Left cardiac atrium (tissue), 2 donors: Measurements from ENCODE around the gene WBP1. TPM values are rescaled to one million over a fixed set of nuclear protein-coding genes. Genes with fewer than 3 reads are reported as not detected.

Source experiments
- total RNA-seq, 2 donors: library from RNA; stranded (reverse); fragmentation: NEBNext Ultra II Directional; extraction: Animal tissue kit (Norgen Biotek cat#: 25700); gene quantifications; one replicate each; pipeline ENCODE4 v1.2.1, GENCODE V29; 2021
- donor health status: DM: no; HTN: yes; CAD: no; lungs with severe emphysema.
- donor health status: DM: yes; HTN: yes; CAD: no.

The WBP1 gene
- total RNA-seq, 2 donors from 2014 or later, result 42.2 to 56.7 TPM

Other genes starting within 250 kb of the WBP1 start
- 1 to 10 TPM; 1.2 to 1.7 TPM for gene SLC4A5, start 115.0 kb upstream of the WBP1 start, total RNA-seq
- gene DCTN1, start 78.1 kb upstream of the WBP1 start, total RNA-seq, result 100 to 1,000 TPM; 106 to 118 TPM
- gene C2orf81, start 36.8 kb upstream of the WBP1 start, total RNA-seq, result under 1 TPM; 0.59 to 0.79 TPM
- gene WDR54, start 36.7 kb upstream of the WBP1 start, total RNA-seq, result 1 to 10 TPM; 4.1 to 5.5 TPM
- 10 to 100 TPM; 14.1 to 18.7 TPM for gene RTKN, start 16.5 kb upstream of the WBP1 start, total RNA-seq
- 10 to 100 TPM; 21.1 to 22.1 TPM for gene INO80B, start 3.4 kb upstream of the WBP1 start, total RNA-seq
- gene MOGS, start 6.9 kb downstream of the WBP1 start, total RNA-seq, result 10 to 100 TPM; 25.3 to 32.7 TPM
- gene MRPL53, start 14.2 kb downstream of the WBP1 start, total RNA-seq, result 100 to 1,000 TPM; 110 to 127 TPM
- gene CCDC142, start 24.6 kb downstream of the WBP1 start, total RNA-seq, result 1 to 10 TPM; 6.8 to 8.8 TPM
- gene TTC31, start 24.6 kb downstream of the WBP1 start, total RNA-seq, result 10 to 100 TPM; 11.9 TPM
- 1 to 10 TPM in 1 of 2 donors, under 1 TPM in 1; 0.60 to 1.0 TPM for gene LBX2, start 41.2 kb downstream of the WBP1 start, total RNA-seq
- gene PCGF1, start 49.3 kb downstream of the WBP1 start, total RNA-seq, result 10 to 100 TPM; 18.3 to 24.0 TPM
- gene TLX2, start 56.0 kb downstream of the WBP1 start, total RNA-seq, result not detected
- not detected for gene DQX1, start 67.8 kb downstream of the WBP1 start, total RNA-seq
- gene AUP1, start 71.3 kb downstream of the WBP1 start, total RNA-seq, result 10 to 100 TPM; 62.2 to 78.3 TPM
- gene HTRA2, start 71.5 kb downstream of the WBP1 start, total RNA-seq, result 10 to 100 TPM; 28.7 to 29.3 TPM
- 1 to 10 TPM; 4.1 to 8.4 TPM for gene LOXL3, start 95.5 kb downstream of the WBP1 start, total RNA-seq
- gene DOK1, start 96.3 kb downstream of the WBP1 start, total RNA-seq, result 10 to 100 TPM in 1 of 2 donors, 1 to 10 TPM in 1; 7.9 to 12.4 TPM
- gene M1AP, start 189.9 kb downstream of the WBP1 start, total RNA-seq, result under 1 TPM; 0.44 to 0.65 TPM
- 1 to 10 TPM; 3.4 to 6.1 TPM for gene SEMA4F, start 195.8 kb downstream of the WBP1 start, total RNA-seq